GM10248 (cell line): ENCODE measurements around the gene ISG15.
A peak's percentile ranks its signal among the peaks of the same experiment; 100 is the strongest.

Experiments
- CTCF ChIA-PET: fragments of 300-600 bp; sonication (Branson Sonifier 250); formaldehyde crosslinking; extraction: SDS; loops from one replicate; lab custom pipeline; 2021; ENCODE audit warnings: antibody characterized with exemption; lab: Yijun Ruan, JAX
- POLR2A ChIA-PET: fragments of 350-650 bp; sonication (Branson Sonifier 250); formaldehyde crosslinking; extraction: SDS; loops from one replicate; lab custom pipeline; 2020; ENCODE audit warnings: antibody characterized with exemption; lab: Yijun Ruan, JAX
- DNase-seq: peaks from one replicate; pipeline ENCODE4 v3.0.0; 2012; ENCODE audit errors: extremely low spot score
- TF ChIP-seq, protein P1 (sequence below): IDR thresholded peaks from 2 replicates; pipeline ENCODE4 v1.5.1; 2012; ENCODE audit warnings: mild to moderate bottlenecking, low read depth; ENCODE audit errors: extremely low read depth, missing control alignments, control extremely low read depth

The ISG15 gene

DNA sequence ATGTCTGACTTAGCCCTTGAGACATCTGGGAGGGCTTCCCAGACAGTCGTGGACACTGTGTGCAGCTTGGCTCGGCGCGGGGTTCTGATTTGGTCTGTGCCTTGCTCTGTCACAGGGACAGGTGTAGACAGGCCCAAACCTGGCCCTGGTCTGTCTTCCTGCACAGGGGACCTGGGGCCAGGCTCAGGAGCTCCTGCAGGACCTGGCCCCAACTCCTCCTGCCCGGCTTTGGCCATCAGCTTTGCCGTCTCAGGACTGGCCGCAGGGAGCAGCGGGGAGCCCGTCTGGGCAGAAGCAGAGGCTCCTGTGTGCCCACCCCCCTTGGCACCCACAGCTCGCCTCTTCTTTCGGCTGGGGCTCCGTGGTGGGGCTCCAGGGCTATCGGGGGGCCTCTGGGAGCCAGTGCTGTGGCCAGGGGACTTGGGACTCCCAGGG, 33.1 kb upstream of the ISG15 start:
- TF ChIP-seq, protein P1, sequence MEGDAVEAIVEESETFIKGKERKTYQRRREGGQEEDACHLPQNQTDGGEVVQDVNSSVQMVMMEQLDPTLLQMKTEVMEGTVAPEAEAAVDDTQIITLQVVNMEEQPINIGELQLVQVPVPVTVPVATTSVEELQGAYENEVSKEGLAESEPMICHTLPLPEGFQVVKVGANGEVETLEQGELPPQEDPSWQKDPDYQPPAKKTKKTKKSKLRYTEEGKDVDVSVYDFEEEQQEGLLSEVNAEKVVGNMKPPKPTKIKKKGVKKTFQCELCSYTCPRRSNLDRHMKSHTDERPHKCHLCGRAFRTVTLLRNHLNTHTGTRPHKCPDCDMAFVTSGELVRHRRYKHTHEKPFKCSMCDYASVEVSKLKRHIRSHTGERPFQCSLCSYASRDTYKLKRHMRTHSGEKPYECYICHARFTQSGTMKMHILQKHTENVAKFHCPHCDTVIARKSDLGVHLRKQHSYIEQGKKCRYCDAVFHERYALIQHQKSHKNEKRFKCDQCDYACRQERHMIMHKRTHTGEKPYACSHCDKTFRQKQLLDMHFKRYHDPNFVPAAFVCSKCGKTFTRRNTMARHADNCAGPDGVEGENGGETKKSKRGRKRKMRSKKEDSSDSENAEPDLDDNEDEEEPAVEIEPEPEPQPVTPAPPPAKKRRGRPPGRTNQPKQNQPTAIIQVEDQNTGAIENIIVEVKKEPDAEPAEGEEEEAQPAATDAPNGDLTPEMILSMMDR: no peak
- DNase-seq: no peak
- ChIA-PET CTCF (interaction anchor here (0.7 to 5.8 kb wide), 7 partner anchors 10 to 83 kb away, joined by 3 to 53 read pairs (median 5); partner anchors contain the start of genes AGRN and HES4), POLR2A (no interaction called here)

DNA sequence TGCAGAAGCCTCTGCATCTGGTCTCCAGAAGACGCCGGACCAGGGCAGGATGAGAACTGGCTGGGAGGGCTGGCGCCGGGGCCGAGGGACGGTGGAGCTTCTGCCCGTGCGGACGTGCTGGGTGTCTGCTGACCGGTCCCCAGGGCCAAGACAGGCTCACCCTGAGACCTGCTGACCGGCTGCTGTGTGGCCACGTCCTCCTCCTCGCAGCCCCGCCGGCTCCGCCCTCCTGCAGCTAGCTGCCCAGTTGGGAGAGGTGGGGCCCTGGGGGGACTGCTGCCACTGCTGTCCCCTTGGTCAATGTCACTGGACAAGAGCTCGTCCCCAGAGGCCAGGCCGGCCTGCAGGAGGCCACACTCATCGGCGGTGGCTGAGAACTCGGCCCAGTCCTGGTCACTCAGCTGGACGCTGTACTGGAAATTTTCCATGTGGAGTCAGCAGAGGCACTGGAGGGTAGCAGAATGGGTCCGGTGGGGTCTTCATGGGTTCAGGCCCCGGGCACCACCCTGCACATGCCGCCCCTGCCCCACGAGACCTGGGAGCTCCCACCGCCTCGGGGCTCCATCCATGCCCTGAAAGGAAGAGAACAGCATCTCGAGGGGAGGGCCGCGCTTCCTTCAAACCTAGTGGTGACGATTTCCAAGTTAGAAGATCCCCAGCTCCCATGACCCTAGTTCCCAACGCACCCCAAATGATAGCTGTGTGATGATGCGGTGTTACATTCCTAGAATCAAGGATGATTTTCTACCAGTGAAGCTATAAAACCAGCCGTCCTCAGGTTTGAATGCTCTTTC, 32.5 kb upstream of the ISG15 start:
- TF ChIP-seq, protein P1: no peak
- POLR2A ChIA-PET: no interaction called here
- DNase-seq: no peak
- CTCF ChIA-PET: interaction anchor here (0.6 to 5.8 kb wide), 15 partner anchors 9 to 310 kb away, joined by 3 to 53 read pairs (median 4); partner anchors contain the start of genes AGRN, HES4 and ISG15

DNA sequence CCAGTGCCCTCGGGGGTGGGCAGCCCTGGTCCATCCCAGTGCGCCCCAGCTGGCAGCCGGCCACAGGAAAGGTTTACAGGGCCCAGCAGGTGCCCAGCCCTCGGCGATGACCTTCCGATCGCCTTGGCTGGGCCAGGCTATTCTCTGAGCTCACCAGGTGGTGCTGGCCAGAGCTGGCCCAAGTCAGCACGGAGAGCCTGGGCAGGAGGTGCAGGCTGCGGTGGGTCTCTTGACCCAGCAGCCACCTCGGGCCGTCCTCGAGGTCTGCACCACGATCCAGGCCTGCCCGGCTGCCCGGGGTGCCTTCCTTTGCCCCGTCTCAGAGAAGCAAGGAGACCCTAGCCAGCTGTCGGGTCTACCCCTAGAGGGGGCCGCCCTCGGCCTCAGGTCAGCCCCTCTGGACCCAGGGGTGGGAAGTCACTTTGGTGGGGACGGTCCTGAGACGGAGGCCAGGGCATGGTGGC, 31.8 kb upstream of the ISG15 start:
- POLR2A ChIA-PET: no interaction called here
- TF ChIP-seq, protein P1: no peak
- no peak for DNase-seq
- CTCF ChIA-PET: interaction anchor here (0.6 to 5.8 kb wide), 14 partner anchors 8 to 309 kb away, joined by 3 to 53 read pairs (median 5); partner anchors contain the start of genes AGRN and ISG15

DNA sequence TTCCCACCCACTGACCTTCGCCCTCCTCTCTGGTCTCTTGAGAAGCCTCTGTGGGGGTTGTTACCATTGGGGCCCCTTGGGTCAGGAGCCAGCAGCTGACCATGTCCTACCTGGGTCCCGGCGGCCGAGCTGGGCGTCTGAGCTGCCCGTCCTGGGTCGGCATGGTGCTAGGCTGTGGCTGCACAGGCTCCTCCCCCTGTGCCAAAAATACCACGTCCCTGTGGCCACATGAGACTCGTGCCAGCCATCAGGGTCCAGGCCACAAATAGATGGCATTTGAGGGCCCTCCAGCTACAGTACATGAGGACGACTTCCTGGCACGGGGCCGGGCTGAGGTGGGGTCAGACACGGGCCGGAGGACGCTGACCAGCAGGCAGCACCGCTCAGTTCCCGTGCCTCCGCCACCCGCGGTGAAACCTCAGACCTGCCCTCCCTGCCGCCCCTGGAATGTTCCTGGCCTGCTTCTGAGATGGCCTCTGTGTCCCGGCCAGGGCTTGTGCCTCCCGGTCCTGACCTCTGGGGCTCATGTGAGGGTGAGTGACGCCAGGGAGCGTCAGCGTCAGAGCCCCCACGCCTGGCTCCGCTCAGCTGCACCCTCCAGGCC, 31.2 kb upstream of the ISG15 start, which contains the start of gene PERM1:
Gene PERM1, minus strand, starts transcription at position 139 of the 604 bp plus-strand sequence. CDS start 1,064 bp downstream, outside the sequence.
- no peak for DNase-seq
- CTCF ChIA-PET: interaction anchor here (1.0 to 5.8 kb wide), 17 partner anchors 10 to 309 kb away, joined by 3 to 54 read pairs (median 7); partner anchors contain the start of genes AGRN, ISG15 and PLEKHN1
- POLR2A ChIA-PET: no interaction called here
- TF ChIP-seq, protein P1: no peak

DNA sequence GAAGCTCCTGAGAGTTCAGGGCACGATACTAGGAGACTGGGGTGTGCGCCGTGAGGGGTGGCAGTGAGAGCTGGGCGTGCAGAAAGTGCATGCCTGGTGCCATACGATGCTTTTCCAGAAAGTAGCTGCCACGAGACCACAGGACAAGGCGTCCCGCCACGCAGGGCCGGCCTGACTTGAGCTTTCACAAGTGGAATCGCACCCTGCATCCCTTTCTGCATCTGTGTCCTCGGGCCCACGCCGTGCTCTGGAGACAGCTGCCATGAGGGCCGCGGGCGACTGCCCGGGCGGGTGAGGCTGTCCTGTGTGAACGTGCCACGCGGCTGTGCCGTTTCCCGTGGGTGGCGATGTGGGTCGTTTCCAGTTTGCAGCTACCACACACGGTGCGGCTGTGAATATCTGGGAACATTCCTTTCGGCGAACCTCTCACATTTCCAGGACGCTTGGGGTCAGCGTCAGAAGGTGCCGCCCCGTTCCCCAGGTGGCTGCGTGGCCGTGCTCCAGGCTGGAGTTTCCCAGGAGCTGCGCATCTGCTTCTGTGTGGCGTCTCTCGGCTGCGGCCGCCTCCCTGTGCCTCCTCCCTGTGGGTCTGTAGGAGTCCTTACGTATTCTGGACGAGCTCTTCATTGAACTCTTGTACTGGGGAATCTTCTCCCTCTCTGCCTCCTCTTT, 30.4 kb upstream of the ISG15 start:
- no peak for DNase-seq
- POLR2A ChIA-PET: no interaction called here
- CTCF ChIA-PET: interaction anchor here (1.1 to 5.8 kb wide), 17 partner anchors 9 to 268 kb away, joined by 3 to 54 read pairs (median 7); partner anchors contain the start of genes ISG15 and PLEKHN1
- TF ChIP-seq, protein P1: no peak

DNA sequence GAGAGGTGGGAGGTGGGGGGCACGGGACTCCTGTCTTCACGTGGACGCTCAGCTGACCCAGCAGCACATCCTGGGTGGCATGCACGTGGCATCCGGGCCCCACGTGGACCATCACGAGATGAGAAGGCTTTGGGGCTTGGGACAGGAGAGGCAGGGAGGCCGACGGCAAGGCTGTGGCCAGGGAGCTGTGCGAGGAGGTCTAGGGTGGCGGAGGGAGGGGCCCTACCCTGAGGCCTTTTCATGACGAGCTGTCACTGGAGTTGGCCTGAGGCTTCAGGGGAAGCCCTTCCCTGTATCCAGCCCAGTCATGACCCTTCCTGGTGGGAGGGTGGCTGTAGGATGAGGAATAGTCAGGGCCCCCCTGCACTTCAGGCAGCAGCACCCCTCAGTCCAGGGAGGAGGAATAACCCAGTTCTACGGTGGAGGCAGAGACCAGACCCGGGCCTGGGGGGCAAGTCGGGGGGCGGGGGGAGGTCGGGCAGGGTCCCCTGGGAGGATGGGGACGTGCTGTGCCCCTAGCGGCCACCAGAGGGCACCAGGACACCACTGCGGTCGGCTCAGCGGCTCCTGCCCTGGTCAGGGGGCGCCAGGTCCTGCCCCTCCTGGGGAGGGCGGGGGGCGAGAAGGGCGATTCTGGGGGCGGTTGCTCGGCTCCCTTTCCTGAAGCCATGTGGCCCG, 29.4 kb upstream of the ISG15 start:
- ChIA-PET POLR2A (no interaction called here), CTCF (interaction anchor here (0.7 to 5.8 kb wide), 35 partner anchors 8 to 388 kb away, joined by 3 to 54 read pairs (median 4); partner anchors contain the start of genes ISG15 and TTLL10)
- peak; percentile 85 for DNase-seq
- TF ChIP-seq, protein P1: peak; percentile 85
